ENCODE data around the gene DIDO1. TPM values are rescaled to one million over a fixed set of nuclear protein-coding genes. Genes with fewer than 3 reads are reported as not detected.

DIDO1 gene
- polyA plus RNA-seq, 2 of the 4 experiments (the other 2 are of a cell fraction) = 12.6 to 14.8 TPM

DNA sequence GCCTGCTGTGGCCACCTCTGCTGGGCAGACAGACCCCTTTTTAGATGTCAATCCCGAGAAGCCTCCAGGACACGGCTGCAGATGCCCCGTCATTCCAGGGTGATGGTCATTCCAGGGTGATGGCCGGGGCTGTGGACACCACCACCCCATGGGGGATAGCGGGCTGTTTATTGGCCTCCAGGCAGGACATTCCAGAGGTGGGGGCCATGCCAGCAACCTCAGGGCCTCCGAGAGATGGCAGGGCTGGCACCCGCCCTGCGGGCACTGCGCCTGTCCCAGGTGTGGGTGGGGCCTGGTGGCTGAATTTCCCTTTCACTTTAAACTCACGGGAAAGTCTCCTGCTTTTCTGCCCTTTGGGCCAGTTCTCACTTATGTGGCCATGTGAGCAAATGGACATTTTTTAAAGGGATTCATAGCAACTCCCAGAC, 94.9 kb downstream of the DIDO1 start:
- Histone ChIP-seq H3K9me3 (no peaks in the 10 kb centered on the region), H3K27ac (no peak overlapping the region), H3K4me3 (no peak overlapping the region), H3K4me1 (peaks cover 16% of the 10 kb centered on the region; the same call in 2 of the 3 replicates), H3K4me2 (no peak overlapping the region)
- WGBS (ENCODE audit: missing lambda C conversion rate) = 84% methylated on average over 9 of the region's 10 CpGs
- TF ChIP-seq ZNF302 (CRISPR knock-in tag; IDR thresholded peaks at IDR 0.05) (no peak), HEYL (CRISPR knock-in tag; IDR thresholded peaks at IDR 0.05) (no peak), CBX2 (IDR thresholded peaks at IDR 0.05; ENCODE audit: borderline replicate concordance, low read depth) (no peak), E2F6 (IDR thresholded peaks at IDR 0.05; ENCODE audit: borderline replicate concordance, low read depth) (no peak), POLR2A (IDR thresholded peaks at IDR 0.05; ENCODE audit: low read length) (no peak), HOXA7 (CRISPR knock-in tag; IDR thresholded peaks at IDR 0.05) (no peak), PHF8 (IDR thresholded peaks at IDR 0.05; ENCODE audit: borderline replicate concordance, low read depth) (no peak), EHF (CRISPR knock-in tag; IDR thresholded peaks at IDR 0.05) (no peak), RNF2 (IDR thresholded peaks at IDR 0.05; ENCODE audit: borderline replicate concordance, low read depth) (no peak), CBX8 (IDR thresholded peaks at IDR 0.05) (no peak), FOSB (CRISPR knock-in tag; IDR thresholded peaks at IDR 0.05) (no peak), FOSL2 (IDR thresholded peaks at IDR 0.05) (no peak), FOSL2 (CRISPR knock-in tag; IDR thresholded peaks at IDR 0.05) (no peak), NPAS2 (CRISPR knock-in tag; IDR thresholded peaks at IDR 0.05; ENCODE audit: borderline replicate concordance) (no peak), BHLHE40 (IDR thresholded peaks at IDR 0.05; ENCODE audit: low read depth, low read length) (no peak), HOXB13 (CRISPR knock-in tag; IDR thresholded peaks at IDR 0.05; ENCODE audit: low read depth) (no peak), RAD21 (conservative IDR thresholded peaks at IDR 0.05 in 1 of 2, IDR thresholded peaks at IDR 0.05 in 1 of 2) (no peak), GATA3 (IDR thresholded peaks at IDR 0.05; ENCODE audit: borderline replicate concordance) (no peak), CHD4 (IDR thresholded peaks at IDR 0.05; ENCODE audit: borderline replicate concordance) (no peak), TFCP2L1 (CRISPR knock-in tag; IDR thresholded peaks at IDR 0.05) (no peak), FOXS1 (CRISPR knock-in tag; IDR thresholded peaks at IDR 0.05) (no peak)
- ChIA-PET POLR2A (no interaction called here), CTCF (interaction anchor here (1.9 kb wide), 1 partner anchor 10 kb away, joined by 4 read pairs; no protein-coding TSS in a partner anchor)
- no peak for FAIRE-seq
- ATAC-seq = no peak
- no peak for DNase-seq (ENCODE audit: low read depth in 1 of 2, low spot score in 1 of 2)

DNA sequence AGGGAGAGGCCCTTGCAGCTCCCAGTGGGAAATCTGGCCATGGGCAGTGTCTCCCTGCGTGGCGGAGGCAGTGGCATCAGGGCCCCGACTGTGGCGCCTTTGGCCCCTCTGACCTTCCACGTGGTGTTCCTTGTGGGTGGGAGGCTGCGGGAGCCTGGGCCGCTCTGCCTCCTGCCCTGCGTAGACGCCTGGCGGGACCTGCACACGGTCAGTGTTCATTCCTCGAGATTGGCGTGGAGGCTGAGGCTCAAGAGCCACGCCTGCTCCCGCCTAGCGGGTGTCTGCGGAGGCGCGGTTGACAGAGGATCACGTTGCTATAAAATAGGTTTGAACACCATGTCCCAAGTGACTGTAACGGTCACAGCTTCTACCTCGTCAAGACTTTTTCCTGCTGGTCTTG, 95.5 kb downstream of the DIDO1 start:
- no peaks in the 10 kb centered on the region for H3K9me3 ChIP-seq
- 0 out of 6 replicates have a peak overlapping the region, but pooled peaks of 1 of the 2 experiments have one; percentile 4 for H3K27ac ChIP-seq
- peaks cover 16% of the 10 kb centered on the region; the same call in 2 of the 3 replicates for H3K4me1 ChIP-seq
- no peak for FAIRE-seq
- no peak for ATAC-seq
- TF ChIP-seq HEYL (CRISPR knock-in tag; IDR thresholded peaks at IDR 0.05) (no peak), CHD4 (IDR thresholded peaks at IDR 0.05; ENCODE audit: borderline replicate concordance) (no peak), HOXA7 (CRISPR knock-in tag; IDR thresholded peaks at IDR 0.05) (no peak), JUN (IDR thresholded peaks at IDR 0.05) (no peak), MAZ (IDR thresholded peaks at IDR 0.05; ENCODE audit: borderline replicate concordance, low read depth, low read length) (no peak), ATOH8 (CRISPR knock-in tag; IDR thresholded peaks at IDR 0.05; ENCODE audit: low read depth) (no peak), EP300 (IDR thresholded peaks at IDR 0.05) (no peak), HOXB13 (CRISPR knock-in tag; IDR thresholded peaks at IDR 0.05; ENCODE audit: low read depth) (no peak), GATA3 (IDR thresholded peaks at IDR 0.05; ENCODE audit: borderline replicate concordance) (no peak), E2F6 (IDR thresholded peaks at IDR 0.05; ENCODE audit: borderline replicate concordance, low read depth) (no peak)
- TF ChIP-seq, protein P1, sequence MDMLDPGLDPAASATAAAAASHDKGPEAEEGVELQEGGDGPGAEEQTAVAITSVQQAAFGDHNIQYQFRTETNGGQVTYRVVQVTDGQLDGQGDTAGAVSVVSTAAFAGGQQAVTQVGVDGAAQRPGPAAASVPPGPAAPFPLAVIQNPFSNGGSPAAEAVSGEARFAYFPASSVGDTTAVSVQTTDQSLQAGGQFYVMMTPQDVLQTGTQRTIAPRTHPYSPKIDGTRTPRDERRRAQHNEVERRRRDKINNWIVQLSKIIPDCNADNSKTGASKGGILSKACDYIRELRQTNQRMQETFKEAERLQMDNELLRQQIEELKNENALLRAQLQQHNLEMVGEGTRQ (IDR thresholded peaks at IDR 0.05) = no peak
- 90% methylated on average over 13 of the region's 22 CpGs for WGBS (ENCODE audit: missing lambda C conversion rate)
- ChIA-PET POLR2A (no interaction called here), CTCF (interaction anchor here (0.6 kb wide), 1 partner anchor 8 kb away, joined by 3 read pairs; no protein-coding TSS in a partner anchor)
- H3K4me3 ChIP-seq = no peak overlapping the region
- no peak overlapping the region for H3K4me2 ChIP-seq
- DNase-seq (ENCODE audit: low read depth in 1 of 2, low spot score in 1 of 2) = no peak

Data from A549 (cell line).